GOT3 (cell line): Measurements from ENCODE around the gene CCDC170.
A peak's percentile ranks its signal among the peaks of the same experiment; 100 is the strongest.
"Not testable (repeated sequence)": the region's sequence is repeated elsewhere in the genome, so short reads cannot be mapped to it uniquely, and the experiment has no call there.

Experiments
- DNase-seq: peaks from one replicate; lab custom pipeline; 2025; ENCODE audit warnings: mixed read lengths; lab: John Stamatoyannopoulos, UW

CCDC170 gene, protein sequence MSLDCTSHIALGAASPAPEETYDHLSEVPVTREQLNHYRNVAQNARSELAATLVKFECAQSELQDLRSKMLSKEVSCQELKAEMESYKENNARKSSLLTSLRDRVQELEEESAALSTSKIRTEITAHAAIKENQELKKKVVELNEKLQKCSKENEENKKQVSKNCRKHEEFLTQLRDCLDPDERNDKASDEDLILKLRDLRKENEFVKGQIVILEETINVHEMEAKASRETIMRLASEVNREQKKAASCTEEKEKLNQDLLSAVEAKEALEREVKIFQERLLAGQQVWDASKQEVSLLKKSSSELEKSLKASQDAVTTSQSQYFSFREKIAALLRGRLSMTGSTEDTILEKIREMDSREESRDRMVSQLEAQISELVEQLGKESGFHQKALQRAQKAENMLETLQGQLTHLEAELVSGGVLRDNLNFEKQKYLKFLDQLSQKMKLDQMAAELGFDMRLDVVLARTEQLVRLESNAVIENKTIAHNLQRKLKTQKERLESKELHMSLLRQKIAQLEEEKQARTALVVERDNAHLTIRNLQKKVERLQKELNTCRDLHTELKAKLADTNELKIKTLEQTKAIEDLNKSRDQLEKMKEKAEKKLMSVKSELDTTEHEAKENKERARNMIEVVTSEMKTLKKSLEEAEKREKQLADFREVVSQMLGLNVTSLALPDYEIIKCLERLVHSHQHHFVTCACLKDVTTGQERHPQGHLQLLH

DNA sequence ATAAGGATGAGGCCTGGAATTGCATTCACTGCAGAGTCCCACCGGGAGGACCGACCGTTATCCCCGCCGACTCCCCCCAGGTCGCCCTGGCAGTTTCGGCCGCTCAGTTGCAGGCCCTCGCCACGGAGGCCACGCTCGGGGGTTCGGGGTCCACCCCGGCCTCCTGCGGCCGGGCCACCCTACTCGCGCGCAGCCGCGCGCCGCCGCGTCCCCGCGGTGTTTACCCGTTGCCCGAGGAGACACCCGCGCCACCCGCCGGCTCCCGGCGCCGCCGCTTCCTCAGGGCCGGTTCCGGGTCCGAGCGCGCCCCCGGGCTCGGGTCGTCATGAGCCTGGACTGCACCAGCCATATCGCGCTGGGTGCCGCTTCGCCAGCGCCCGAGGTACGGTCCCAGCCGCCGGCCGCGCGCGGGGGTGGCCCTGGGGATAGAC is at the start of gene CCDC170:
CCDC170 (plus strand) TSS at position 214 of the 431 bp plus-strand sequence; CDS start at position 326, 112 bp downstream.
- no peak for DNase-seq

DNA sequence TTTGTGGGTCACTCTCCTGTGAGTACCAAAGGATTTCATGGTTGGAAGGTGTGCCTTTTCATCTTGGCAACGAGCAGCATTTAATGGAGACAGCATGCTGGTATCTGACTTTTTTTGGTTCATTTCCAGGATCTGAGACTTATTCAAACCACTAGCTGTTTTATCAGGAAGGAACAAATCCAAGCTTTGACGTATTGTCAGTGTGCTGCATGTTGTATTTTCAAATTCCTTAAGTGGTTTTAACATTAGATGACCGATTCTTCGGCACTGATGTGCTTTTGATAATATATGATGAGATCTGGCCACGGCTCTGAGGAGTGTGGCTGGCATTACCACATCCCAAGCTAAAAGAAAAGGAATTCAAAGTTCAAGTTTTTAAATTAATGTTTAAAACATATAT is 48.3 kb upstream of the CCDC170 start:
- no peak for DNase-seq

DNA sequence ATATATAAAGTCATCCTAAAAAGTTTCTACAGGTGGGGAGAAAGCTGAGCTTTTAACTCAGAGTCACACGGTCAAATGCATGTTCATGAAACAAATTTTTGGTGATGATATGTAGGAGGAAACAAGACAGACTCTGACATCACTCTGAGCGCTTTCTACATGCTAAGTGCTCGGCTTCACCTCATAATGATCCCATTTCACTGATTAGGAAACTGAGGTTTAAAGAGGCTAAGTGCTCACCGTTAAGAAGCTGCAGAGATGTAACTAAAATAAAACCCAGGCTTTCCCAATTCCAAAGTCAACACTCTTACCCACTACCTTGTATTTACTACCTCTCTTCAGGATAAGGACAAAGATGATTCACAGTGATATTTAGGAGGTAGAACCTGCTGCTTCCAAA is 46.6 kb upstream of the CCDC170 start:
- DNase-seq: no peak

DNA sequence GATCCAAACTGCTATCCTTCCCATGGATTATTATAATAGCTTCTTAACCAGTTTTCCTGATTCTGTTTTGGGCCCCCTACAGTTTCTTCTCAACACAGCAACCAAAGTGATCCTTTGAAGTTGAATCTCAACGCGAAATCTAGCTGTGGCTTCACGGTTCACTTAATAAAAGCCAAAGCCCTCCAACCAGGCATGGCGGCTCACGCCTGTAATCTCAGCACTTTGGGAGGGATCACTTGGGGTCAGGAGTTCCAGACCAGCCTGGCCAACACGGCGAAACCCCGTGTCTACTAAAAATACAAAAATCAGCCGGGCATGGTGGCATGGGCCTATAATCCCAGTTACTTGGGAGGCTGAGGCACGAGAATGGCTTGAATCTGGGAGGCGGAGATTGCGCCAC is 45.2 kb upstream of the CCDC170 start:
- DNase-seq: no peak

DNA sequence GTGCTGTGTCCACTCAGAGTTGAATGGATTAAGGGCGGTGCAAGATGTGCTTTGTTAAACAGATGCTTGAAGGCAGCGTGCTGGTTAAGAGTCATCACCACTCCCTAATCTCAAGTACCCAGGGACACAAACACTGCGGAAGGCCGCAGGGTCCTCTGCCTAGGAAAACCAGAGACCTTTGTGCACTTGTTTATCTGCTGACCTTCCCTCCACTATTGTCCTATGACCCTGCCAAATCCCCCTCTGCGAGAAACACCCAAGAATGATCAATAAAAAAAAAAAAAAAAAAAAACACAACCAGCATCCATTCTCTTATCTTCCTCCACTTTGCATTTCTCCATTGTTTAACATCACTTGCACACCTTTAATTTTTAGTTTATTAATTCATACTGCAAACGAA is 42.9 kb upstream of the CCDC170 start:
- not testable (repeated sequence) for DNase-seq

DNA sequence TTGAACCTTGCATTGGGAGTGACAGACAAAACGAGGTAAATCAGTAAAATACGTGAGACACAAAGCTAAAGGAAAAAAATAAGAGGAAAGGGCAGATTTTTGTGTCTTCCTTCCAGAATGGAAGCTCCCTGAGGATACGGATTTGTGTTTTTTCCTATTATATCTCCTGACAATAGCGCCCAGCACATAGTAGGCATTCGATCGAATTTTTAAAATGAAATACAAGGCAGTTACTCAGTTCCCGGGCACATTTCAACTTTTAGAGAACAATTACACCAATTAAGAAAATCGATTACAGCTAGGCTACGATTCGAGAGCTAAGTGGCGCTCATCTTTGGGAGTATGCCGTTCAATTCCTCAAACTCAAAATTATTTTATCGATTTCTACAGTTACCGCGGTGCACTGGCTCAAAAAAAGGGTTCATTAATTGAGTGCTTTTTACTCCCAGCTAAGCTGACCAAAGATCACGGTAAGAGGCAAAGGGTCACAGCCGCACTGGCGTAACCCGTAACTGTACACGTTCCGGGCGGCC is 42.3 kb upstream of the CCDC170 start:
- no peak for DNase-seq

DNA sequence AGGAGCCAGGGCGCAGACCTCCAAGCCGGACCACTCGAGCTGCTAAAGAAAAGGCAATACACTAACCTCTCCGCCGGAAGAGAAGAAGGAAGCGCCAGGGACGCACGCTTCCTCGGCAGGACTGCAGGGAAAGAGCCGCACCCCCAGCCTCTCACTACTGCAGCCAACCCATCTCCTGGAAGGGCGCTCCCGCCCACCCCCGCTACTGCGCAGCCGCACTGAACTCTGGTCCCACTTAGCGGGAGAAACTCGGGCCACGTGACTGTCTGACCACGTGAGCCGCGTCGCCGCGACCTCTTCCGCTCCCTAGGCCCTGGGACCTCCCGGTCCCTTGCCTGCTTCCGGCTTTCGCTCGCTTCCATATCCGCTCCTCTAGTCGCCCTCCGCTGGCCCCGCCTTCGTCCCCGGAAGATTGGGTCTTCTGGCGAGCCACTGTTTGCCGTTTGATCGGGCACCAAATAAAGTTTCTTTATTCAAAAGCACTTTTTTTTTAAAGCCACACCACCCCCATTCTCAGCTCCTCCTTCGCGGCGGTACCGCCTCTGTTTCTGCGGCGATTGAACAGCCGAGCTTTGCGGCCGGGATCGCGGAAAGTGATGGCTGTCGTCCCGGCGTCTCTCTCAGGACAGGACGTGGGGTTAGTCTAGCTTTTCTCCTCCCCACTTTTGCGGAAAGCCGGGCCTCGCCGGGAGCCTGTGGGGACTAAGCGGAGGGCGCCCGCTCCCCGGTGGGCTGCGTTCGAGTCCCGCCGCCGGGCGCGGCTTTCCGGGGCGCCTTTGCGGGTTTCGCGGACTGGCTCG is 41.7 kb upstream of the CCDC170 start, which contains the start of gene RMND1:
RMND1 (minus strand) TSS at position 177 of the 800 bp plus-strand sequence. CDS start 6,315 bp downstream, outside the sequence.
- DNase-seq: peak; percentile 98

DNA sequence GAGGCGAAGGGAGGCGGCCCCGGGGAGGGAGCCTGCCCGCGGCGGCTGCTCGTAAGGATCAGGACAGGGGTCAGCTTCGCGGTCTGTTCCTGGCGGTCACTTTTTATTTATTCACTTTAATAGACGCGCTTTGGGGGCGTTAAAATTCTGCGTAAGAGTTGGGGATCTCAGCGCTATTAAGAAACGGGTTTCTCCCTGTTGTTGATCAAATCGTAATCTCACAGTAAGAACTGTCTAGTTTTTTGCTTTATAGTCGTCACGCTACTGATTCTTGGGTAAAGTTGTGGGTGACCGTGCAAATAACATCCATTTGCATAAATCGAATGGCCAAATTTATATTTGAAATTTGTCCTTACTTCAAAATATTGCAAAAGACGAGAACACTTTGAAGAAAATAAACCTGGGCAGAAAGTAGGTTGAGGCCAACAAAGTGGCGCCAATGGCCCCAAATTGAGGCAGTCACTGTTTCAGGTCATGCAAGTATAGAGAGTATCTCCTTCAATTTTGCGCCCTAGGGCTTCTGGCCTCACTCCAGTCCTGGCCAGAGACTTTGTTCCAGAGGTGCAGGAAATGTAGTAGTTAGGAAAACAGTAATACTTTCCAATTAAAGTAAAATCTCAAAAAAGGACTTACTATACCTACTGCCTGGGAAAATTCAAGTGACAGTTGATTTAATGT is 40.9 kb upstream of the CCDC170 start:
- no peak for DNase-seq

DNA sequence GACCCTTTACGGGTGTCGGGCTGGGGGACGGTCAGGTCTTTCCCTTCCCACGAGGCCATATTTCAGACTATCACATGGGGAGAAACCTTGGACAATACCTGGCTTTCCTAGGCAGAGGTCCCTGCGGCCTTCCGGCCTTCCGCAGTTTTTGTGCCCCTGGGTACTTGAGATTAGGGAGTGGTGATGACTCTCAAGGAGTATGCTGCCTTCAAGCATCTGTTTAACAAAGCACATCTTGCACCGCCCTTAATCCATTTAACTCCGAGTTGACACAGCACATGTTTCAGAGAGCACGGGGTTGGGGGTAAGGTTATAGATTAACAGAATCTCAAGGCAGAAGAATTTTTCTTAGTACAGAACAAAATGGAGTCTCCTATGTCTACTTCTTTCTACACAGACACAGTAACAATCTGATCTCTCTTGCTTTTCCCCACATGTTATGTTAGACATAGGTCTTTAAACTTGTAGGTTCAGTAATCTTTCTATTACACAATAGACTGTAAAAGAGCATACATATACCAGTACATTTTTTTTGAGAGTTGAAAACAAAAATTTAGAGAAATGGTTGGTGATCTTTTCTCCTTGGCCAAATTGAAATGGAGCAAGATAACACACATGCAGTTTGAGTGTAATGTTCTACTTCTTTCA is 37.9 kb upstream of the CCDC170 start:
- DNase-seq: not testable (repeated sequence)

DNA sequence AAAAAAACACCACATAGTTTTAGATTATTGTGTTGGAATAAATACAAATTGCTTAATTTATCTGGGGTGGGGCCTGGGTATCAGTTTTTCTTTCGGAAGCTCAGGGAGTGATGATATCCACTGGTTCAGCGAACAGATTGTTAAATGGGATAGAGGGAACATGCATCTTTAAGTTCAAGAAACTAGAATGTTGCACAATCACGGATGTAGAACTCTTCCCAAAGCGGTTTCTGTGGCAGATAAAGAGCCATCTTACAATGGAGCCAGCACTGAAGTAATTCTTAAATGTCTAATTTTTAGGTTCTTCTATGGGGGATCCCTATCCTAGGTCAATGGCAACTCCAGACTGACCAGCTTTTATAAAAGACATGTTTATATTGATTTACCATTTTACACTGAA is 32.1 kb upstream of the CCDC170 start:
- DNase-seq: no peak

DNA sequence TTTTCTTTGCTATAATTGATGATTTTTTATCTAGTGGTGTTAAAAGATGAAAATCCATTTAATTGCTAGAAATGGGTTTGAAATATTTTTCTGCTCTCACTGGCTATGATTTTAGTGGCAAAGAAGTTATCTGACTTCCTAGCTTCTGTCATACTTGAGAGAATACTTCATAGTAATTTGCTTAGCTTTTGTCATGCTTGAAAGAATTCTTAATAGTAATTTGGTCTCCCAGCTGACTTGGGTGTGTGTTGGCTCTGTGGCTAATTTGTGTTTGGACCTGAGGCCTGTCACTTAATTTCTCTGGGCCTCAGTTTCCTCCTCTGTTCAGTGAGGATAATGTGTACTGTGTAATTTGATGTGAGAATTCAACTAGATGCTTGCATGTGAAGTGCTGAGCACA is 29.1 kb upstream of the CCDC170 start:
- no peak for DNase-seq

DNA sequence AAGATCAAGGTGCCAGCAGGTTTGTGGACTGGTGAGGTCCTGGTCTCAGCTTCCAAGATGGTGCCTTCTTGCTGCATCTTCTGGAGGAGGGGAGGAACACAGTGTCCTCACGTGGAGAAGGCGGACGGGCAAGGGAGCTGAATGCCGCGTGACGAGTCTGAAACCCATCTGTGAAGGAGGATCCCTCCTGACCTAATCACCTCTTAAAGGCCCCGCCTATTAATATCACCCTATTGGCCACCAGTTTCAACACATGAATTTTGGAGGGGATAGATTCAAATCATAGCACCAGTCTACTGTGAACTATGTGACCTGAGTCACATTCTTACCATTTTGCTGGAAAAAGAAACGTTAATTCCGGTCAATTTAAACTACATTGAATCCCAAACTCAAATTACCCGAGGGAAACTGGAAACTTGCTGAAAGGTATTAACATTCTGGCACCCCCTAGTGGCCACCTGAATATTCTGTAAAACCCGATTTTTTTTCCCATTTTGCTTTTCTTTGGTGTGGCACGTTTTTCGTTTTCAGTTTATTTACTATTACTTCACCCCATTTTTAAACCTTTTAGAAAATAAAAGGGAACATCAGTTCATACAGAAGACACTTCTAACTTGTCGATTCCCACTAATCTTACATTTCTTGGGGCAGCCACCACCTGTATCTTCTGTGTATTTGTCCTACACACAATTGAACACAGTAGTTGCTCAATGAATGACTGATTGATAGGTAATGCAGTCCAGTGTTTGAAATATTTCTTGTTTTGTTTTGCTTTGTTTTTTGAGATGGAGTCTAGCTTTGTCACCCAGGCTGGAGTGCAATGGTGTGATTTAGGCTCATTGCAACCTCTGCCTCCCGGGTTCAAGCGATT is 17.9 kb upstream of the CCDC170 start:
- no peak for DNase-seq

DNA sequence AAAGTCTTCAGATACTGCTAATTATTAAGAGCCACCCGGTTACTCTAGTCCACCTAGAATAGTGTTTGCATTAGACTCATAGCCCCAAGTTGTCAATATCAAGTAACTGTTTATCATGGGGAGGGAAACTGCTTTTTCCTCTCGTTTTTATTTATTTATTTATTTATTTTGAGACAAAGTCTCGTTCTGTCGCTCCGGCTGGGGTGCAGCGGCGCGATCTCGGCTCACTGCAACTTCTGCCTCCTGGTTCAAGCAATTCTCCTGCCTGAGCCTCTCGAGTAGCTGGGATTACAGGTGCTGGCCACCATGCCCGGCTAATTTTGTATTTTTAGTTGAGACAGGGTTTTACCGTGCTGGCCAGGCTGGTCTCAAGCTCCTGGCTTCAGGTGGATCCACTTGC is 16.1 kb upstream of the CCDC170 start:
- no peak for DNase-seq

DNA sequence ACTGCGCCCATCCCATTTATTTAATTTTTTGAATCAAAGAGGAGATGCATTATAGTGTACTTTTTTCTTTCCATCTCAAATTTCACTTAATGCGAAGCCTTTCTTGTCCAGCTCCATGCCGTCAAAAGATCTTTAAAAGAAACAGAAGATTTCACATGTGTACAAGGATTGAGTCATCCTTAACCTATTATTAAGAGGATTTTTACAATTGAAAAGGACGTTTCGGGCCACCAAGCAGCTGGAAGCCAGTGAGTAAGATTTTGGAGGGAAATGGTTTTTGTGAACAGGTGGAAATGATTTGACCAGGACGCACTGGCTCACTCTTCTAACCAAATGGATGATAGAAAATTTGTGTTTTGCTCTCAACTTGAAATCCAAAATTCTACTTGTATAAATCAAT is 15.1 kb upstream of the CCDC170 start:
- DNase-seq: no peak

DNA sequence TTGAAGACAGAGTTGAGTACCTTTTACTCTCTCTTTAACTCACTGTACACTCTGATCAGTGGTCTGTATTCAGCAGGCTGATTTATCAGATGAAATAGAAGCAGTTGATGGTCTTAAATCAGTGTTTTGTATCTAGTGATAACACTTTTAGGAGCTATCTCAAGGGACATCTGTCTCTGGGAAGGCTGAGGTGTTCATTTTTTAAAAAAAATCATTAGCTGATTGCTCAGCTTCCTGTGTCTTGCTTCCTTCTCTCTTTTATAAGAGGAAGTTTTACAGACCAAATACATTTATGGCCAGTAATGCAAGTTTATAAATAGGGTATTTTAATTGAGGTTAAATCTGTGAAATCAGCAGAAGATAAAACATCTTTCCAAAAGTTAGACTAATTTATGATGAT is 12.0 kb upstream of the CCDC170 start:
- no peak for DNase-seq

DNA sequence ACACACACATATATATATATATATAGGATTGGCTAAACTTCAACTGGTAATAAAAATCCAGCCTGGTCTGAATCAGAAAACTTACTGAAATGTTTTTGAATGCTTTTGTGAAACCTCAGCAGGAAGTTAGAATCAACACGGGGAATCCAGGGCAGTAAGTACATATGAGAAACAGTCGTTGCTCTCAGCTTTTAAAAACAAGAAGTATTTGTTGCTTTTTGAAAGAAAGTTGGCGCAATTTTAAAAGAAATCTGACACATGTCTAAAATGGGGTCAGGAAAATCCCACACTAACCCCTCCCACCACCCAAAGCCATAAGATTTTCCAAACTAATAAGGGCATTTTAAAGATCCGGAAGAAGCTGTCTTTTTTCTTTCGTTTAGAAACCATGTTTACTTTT is 11.5 kb upstream of the CCDC170 start:
- DNase-seq: no peak

DNA sequence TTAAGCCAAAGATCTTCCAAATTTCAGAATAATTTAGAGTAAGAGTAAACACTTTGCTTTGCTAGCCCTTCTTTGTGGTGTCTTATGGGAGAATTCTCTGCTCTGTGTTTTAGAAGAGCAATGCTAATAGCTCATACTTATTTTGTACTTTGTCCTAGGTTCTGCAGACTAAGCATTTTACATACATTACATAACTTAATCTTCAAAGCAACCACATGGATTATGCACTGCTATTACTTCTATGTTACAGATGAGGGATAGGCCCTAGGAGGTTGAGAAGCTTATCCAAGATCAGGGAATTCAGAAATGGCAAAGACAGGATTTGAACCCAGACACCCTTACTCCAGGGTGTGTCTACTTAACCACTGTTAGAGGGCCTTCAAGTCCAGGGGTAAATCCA is 9.8 kb upstream of the CCDC170 start:
- DNase-seq: no peak

DNA sequence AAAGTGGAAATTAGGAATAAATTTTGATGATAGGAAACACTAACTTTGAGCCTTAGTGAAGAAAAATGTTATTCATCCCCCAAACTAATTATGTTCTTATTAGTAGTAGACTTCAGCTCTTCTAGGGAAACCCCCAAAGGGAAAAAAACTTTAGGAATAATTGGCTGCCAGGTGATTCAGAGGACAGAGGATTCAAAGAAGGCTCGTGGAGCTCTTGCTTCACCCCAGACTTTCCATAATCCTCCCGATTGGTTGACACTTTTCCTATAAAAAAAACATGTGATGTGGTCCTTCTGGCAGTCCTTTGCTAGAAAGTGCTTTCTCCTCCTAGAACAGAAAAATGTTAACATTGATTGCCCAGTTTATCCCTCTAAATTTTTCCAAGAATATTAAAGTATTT is 5.6 kb upstream of the CCDC170 start:
- no peak for DNase-seq

DNA sequence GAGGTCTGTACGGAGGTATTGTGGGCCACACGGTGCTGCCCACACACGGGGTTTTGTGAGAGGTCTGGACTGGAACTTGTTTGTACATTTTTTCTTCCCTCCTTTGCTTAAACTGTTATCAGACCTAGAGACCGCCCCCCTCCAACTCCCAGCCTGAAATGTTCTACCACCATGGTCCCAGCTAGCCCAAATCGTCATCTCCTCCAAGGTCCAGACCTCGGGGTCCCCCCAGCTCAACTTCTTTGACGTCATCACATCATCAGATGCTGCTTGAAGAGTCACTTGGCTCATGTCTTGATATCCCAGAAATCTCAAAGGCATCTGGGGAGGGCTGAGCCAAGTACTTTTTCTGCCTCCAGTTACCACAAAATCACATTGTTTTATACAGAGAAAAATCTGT is 2.8 kb upstream of the CCDC170 start:
- DNase-seq: no peak

DNA sequence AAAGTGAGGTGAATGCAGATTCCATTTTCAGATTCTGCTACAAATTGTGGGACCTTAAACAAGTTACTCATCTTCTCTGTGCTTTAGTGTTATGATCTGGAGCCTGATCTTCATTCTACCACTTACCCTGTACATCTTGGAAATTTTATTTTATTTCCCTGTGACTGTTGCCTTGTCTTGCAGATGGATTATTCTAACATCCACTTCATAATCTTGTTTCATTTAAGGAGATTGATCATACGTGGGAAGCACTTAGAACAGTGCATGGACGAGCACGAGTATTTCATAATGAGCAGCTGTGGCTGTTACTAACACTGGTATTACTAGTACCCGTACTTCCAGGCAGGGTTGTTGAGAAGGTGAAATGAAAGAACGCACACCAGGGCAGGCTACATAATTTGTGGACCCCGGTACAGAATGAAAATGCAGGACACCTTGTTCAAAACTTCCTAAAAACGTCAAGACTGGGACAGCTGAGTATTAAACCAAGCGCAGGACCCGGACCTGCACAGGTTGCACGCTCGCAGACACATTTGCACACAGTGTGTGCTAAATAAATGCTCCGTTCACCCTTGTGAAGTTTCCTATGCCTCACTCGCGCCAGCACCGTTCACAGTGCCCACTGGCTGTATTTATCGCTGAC is 535 bp upstream of the CCDC170 start:
- no peak for DNase-seq
